ENCODE measurements around the gene ADGRL3.
"Not testable (repeated sequence)": the region's sequence is repeated elsewhere in the genome, so short reads cannot be mapped to it uniquely, and the experiment has no call there.

ADGRL3 gene

GRCh38 chr4:61753739-61754138, 553.6 kb downstream of the ADGRL3 start:
- DNase-seq (ENCODE audit: low read depth, low spot score) = no peak

- DNase-seq (ENCODE audit: low read depth, low spot score) = not testable (repeated sequence)
These were observed 556.8 kb downstream of the ADGRL3 start for GRCh38 chr4:61756937-61757336.

- DNase-seq (ENCODE audit: low read depth, low spot score) = not testable (repeated sequence)
These were observed 557.9 kb downstream of the ADGRL3 start for GRCh38 chr4:61757983-61758382.

GRCh38 chr4:61758596-61758995, 558.5 kb downstream of the ADGRL3 start:
- DNase-seq (ENCODE audit: low read depth, low spot score) = not testable (repeated sequence)

GRCh38 chr4:61759245-61759644, 559.1 kb downstream of the ADGRL3 start:
- not testable (repeated sequence) for DNase-seq (ENCODE audit: low read depth, low spot score)

GRCh38 chr4:61759885-61760284, 559.8 kb downstream of the ADGRL3 start:
- DNase-seq (ENCODE audit: low read depth, low spot score) = not testable (repeated sequence)

DNA sequence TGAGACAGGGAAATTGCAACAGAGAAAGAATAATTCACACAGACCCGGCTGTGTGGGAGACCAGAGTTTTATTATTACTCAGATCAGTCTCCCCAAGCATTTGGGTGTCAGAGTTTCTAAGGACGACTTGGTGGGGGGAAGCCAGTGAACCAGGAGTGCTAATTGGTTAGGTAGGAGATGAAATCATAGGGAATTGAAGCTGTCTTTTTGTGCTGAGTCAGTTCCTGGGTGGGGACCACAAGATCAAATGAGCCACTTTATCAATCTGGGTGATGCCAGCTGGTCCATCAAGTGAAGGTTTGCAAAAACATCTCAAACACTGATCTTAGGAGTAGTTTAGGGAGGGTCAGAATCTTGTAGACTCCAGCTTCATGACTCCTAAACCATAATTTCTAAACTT, 560.7 kb downstream of the ADGRL3 start:
- no peak for DNase-seq (ENCODE audit: low read depth, low spot score)

- no peak for DNase-seq (ENCODE audit: low read depth, low spot score)
These were observed 562.8 kb downstream of the ADGRL3 start for GRCh38 chr4:61762722-61763627.

- no peak for DNase-seq (ENCODE audit: low read depth, low spot score)
These were observed 563.6 kb downstream of the ADGRL3 start for GRCh38 chr4:61763682-61764081.

DNA sequence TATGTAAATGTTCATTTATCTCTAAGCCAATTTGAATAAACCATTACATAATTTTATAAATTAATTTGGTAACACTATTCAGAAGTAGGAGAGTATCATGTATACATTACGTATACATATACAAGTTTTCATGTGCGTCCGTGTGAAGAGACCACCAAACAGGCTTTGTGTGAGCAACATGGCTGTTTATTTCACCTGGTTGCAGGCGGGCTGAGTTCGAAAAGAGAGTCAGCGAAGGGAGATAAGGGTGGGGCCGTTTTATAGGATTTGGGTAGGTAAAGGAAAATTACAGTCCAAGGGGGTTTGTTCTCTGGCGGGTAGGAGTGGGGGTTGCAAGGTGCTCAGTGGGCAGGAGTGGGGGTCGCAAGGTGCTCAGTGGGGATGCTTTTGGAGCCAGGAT, 564.0 kb downstream of the ADGRL3 start:
- not testable (repeated sequence) for DNase-seq (ENCODE audit: low read depth, low spot score)

GRCh38 chr4:61769444-61770167, 569.5 kb downstream of the ADGRL3 start:
- DNase-seq (ENCODE audit: low read depth, low spot score) = not testable (repeated sequence)

DNA sequence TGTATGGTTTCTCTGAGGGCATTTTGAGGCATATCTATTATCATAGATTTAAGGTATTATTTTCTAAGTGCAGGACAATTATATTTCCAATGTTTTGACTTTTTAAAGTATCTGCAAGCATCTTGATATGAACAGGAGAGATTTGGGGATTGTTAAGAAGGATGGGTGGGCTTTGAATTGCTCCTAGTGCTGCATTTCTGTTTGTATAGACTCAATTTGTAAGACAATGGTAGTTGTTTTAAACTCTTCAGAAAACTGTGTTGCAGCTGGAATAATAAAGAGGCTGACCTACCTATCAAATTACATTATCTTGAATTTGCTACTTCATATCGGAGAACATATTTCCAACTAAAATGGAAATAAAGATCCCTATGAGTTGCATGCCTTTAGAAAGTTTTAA, 570.3 kb downstream of the ADGRL3 start:
- no peak for DNase-seq (ENCODE audit: low read depth, low spot score)

GRCh38 chr4:61771056-61771455, 570.9 kb downstream of the ADGRL3 start:
- DNase-seq (ENCODE audit: low read depth, low spot score) = no peak

DNA sequence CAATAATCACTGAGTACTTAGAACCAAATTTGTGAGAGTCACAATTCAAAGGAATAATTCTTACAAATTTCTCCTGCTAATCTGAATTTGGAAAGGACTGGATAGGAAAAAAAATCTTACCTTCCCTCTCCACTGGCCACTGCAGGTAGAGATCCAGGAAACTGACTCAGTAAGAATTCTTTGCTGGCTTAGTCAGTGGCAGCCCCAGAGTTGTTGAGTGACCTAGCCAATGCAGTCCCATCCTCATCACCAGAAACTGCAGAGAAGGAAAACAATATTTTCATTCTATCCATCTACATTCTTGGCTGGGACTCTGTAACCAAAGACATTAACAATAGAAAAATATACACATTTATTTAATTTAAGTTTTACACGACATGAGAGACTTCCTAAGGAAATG, 572.0 kb downstream of the ADGRL3 start:
- DNase-seq (ENCODE audit: low read depth, low spot score) = no peak

DNA sequence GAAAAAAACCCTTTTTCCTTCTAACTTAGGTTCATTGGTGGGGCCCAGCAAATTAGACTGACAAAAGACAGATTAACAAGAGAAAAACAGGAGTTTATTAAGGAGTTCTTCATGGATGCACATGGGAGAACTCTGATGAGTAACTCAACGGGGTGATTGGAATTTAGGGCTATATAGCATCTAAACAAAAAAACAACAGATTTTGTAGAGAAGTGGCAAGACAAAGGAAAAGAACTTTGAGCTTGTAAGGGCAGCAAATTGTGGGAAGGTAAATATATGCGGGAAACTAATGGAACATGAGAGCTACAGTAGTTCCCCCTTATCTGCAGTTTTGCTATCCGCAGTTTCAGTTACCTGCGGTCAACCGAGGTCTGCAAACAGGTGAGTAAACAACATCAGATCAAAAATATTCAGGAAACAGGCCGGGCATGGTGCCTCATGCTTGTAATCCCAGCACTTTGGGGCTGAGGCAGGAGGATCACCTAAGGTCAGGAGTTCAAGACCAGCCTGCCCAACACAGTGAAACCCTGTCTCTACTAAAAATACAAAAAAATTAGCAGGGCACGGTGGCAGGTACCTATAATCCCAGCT, 573.6 kb downstream of the ADGRL3 start:
- no peak for DNase-seq (ENCODE audit: low read depth, low spot score)

DNA sequence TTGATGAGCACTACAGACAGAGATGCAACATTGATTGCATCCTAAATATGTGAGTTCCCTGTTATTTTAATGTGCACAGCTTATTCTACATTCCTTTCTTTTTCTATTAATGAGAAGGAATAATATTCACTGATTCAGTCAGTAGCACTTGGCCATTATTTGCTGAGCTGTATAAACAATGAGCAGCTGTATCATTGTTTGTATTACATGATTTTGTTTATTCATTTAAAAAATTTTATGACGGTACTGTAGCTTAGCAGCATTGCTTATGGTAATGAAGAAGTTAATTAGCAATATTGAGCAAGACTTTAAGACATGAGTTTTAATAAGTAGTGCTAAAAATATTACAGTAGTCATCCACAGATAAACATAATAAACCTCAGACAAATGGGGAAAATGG, 582.0 kb downstream of the ADGRL3 start:
- DNase-seq (ENCODE audit: low read depth, low spot score) = no peak

DNA sequence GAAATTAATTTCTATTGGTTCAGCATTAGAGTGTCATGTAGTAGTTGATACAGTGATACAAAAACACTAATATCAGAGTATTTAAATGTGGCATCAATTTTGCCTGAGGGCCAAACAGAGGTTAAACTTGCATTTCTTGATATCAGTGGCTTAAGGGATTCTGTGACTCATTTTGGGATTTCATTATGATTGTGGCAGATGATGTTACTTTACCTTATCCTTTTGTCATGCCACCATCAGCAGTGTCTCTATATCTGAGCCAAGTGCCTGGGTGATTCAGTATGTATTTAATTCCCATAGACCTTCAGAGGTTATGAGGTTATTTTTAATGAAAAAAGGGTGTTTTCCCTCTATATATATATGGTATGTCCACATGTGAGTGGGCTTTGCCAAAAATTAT, 582.9 kb downstream of the ADGRL3 start:
- no peak for DNase-seq (ENCODE audit: low read depth, low spot score)

DNA sequence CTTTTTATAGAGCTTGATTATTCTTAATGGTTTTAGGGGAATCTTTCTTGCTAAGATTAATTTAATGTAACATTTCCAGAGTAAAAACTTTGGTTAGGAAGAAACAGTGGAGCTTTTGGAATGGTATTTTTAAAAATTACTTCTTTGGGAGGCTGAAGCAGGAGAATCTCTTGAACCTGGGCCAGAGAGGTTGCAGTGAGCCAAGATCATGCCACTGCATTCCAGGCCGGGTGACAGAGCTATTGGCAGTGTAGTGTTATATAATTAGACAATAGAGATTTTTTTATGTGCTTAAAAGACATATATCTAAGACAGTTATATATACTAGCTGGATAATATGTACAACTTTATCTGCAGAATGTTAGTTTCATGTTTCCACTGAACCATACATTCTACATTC, 585.6 kb downstream of the ADGRL3 start:
- DNase-seq (ENCODE audit: low read depth, low spot score) = no peak

- no peak for DNase-seq (ENCODE audit: low read depth, low spot score)
These were observed 586.1 kb downstream of the ADGRL3 start for GRCh38 chr4:61786211-61786610.

GRCh38 chr4:61795998-61796397, 595.9 kb downstream of the ADGRL3 start:
- DNase-seq (ENCODE audit: low read depth, low spot score) = no peak

- no peak for DNase-seq (ENCODE audit: low read depth, low spot score)
These were observed 599.7 kb downstream of the ADGRL3 start for GRCh38 chr4:61799794-61800193.

DNA sequence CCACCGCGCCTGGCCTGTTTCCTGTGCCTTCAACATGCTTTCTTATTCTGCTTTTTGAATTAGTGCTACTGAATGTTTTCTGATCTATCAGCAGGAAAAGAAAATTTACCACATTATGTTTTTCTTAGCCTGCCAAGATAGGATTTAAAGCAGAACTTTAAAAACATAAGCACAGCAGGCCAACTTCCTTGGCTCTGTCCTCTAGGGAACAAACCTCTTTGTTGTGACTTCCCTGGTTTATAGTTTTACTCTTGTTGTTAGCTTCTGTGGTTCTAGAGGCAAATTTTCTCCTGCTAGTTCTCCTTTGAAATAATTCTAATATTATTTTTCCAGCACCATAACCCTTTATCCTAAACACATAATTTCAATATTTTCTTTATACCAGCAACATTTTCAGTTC, 605.1 kb downstream of the ADGRL3 start:
- DNase-seq (ENCODE audit: low read depth, low spot score) = peak; percentile 29

All from smooth muscle cell of the brain vasculature (primary cell).